Stimulated activated CD8-positive, alpha-beta memory T cell treated with anti-CD3 and anti-CD28 coated beads, Interleukin-7, amount 100 ng/mL, for 48 hours (primary cell): Measurements from ENCODE around the gene CYP1B1.
"Not testable (repeated sequence)": the region's sequence is repeated elsewhere in the genome, so short reads cannot be mapped to it uniquely, and the experiment has no call there.

Source experiments
- DNase-seq, 2 donors: peaks; one replicate each; pipeline ENCODE4 v3.0.0-alpha.2; 2020; ENCODE audit warnings: low read depth in 1 of 2; ENCODE audit errors: extremely low read depth in 1 of 2

The CYP1B1 gene

DNA sequence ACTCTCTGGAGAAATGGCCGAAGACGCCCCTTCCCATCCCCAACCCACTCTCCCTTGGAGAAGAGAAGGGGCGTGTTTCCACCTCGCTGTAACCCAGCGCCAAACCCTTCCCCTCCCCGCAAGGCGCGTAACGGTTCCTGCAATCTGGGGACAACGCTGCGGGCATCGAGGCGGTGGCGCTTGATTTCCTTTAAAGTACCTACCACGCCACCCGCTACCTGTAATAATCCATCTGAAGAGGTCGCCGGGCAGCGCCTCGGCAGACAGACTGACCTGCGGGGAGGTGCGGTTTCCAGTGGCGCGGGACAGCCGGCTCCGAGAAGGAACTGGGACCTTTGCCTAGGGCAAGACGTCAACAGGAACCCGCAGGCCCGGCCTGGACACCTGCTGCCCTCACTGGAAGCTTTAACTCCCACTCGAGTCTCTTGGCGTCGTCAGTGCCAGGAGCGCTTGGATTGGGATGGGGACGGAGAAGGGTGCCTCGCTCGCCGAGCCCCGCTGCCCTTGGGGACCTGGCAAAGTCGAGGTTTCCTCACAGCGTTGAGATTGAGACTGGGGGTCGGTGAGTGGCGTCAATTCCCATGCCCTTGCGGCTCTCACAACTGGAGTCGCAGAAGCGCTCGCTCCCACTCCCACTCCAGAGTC is at the start of gene CYP1B1:
Gene CYP1B1 (minus strand): TSS at position 645 of the 645 bp plus-strand sequence. CDS start 763 bp downstream, outside the sequence.
- DNase-seq, result no peak

DNA sequence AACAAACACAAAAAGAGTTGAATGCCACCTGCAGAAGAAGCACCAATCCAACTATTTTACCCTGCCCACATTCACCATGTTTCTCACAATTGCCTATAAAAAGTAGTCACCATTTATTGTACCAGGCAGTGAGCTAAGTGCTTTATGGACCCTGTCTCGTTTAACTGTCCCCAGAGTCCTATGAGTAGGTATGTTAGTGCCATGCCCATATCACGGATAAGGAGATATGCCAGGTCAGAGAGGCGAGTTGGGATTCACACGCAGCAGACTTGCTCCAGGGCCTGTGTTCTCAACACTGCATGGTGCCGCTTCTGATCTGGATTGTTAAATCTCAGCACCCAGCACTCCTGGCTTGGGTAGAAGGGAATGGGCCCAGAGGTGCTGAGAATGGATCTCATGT is 49.1 kb upstream of the CYP1B1 start:
- no peak for DNase-seq

- DNase-seq, result no peak
These were observed 48.0 kb upstream of the CYP1B1 start for GRCh38 chr2:38123911-38124310.

- DNase-seq, result no peak
These were observed 46.4 kb upstream of the CYP1B1 start for GRCh38 chr2:38122344-38122743.

GRCh38 chr2:38121481-38121880 is 45.5 kb upstream of the CYP1B1 start:
- DNase-seq, result no peak

DNA sequence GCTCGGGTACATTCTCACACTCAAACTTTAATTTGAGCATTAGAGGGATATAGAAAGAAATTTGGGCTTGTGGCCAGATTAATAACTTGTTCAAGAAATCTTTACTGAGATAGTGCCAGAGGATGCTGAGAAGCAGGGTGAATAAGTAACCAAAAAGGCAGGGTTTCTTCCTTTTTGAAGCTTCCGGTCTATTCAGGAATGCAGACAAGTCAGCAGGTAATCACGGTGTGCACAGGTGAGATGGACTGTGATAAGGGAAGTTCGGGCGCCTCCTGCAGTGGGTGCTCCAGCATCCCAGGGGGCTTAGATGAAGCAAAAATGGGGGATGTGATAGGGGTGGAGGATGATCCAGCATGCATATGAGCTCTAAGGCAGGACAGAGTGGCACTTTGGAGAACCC is 44.9 kb upstream of the CYP1B1 start:
- no peak for DNase-seq

GRCh38 chr2:38120264-38120592 is 44.3 kb upstream of the CYP1B1 start:
- DNase-seq, result no peak

GRCh38 chr2:38116762-38117161 is 40.8 kb upstream of the CYP1B1 start:
- DNase-seq, result no peak

- DNase-seq, result peak; percentile 36 to 68
These were observed 39.5 kb upstream of the CYP1B1 start for GRCh38 chr2:38115216-38116032.

DNA sequence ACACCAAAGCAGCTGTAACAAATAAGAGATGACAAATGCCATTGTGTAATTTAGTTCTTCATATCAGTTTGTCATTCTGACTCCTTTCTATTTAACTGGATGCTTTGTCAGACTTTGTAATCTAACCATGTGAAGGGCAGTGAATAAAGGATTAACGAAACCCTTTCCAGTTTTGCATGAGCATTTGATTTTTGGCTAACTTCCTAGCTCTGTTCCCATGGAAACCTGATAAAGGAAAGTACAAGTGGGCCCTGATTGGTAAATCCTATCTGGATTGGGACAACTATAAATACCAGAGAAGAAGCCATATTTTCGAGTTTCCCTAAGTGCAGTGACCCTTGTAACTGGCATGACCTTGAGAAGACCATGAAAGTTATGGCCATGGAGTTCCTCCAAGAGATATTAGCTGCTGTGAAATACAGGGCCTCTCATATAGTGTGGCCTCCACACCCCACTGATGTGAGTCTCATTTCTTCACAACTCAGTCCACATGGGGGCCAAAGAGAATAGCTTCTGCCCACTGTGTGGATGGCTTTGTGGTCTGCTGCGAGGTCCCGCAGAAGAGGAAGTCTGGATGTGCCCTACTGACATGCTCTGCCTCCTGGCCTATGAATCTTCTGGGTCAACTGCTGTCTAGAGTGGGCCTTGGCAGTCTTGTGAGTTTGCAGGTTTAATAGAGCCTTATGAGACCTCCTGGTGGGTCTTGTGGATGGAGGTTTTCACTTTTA is 38.2 kb upstream of the CYP1B1 start:
- no peak for DNase-seq

DNA sequence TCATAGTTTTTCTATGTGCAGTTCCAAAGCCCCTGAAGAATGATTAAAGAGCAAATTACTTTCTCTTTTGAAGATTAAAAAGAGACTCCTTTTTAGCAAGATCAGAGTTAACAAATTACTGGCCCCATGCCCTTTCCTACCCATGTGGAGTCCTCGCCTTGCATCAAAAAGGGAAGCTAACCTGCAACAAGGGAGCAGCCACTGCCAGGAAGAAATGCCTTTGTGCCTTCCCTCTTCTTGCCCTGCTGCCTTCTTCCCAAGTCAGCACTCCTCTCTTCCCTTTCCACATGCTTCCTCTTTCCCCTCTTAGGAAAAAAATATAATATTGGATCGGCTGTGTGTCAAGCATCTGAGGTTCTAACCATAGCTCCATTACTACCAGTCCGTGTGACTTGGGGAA is 37.1 kb upstream of the CYP1B1 start:
- DNase-seq, result no peak

DNA sequence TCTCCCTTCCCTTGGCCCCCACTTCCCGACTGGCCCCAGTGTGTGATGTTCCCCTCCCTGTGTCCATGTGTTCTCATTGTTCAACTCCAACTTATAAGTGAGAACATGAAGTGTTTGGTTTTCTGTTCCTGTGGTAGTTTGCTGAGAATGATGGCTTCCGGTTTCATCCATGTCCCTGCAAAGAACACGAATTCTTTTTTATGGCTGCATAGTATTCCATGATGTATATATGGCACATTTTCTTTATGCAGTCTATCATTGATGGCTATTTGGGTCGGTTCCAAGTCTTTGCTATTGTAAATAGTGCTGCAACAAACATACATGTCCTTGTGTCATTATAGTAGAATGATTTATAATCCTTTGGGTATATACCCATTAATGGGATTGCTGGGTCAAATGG is 35.4 kb upstream of the CYP1B1 start:
- not testable (repeated sequence) for DNase-seq

GRCh38 chr2:38109732-38110181 is 33.8 kb upstream of the CYP1B1 start:
- DNase-seq, result no peak

GRCh38 chr2:38108907-38109731 is 33.2 kb upstream of the CYP1B1 start:
- DNase-seq, result no peak

DNA sequence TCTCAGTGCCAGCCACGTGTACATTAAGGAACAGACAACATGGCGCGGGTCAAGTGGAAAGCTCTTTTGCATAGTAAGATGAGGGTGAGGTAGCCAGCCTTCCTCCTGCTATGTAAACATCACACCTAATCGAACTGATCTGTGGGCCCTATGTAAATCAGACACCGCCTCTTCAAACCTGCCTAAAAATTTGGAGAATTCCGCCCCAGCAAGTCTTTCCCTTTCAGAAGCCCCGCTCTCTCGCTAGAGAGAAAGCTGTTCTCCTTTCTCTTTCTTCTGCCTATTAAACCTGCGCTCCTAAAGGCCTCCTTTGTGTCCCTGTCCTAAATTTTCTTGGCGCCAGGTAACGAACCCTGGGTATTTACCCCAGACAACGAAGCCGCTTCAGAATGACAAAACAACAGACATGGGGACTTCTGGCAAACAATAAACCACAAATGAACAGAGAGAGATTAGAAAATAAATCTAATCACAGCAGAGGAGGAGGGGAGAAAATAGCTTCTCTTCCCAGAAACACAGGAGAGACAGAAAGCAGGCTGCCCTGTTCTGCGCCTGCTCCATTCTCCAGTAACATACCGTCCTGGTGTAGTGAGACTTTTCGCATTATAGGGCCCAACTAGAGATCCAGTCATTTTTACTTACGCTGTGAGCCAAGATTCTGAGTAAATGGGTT is 31.9 kb upstream of the CYP1B1 start:
- DNase-seq, result no peak

DNA sequence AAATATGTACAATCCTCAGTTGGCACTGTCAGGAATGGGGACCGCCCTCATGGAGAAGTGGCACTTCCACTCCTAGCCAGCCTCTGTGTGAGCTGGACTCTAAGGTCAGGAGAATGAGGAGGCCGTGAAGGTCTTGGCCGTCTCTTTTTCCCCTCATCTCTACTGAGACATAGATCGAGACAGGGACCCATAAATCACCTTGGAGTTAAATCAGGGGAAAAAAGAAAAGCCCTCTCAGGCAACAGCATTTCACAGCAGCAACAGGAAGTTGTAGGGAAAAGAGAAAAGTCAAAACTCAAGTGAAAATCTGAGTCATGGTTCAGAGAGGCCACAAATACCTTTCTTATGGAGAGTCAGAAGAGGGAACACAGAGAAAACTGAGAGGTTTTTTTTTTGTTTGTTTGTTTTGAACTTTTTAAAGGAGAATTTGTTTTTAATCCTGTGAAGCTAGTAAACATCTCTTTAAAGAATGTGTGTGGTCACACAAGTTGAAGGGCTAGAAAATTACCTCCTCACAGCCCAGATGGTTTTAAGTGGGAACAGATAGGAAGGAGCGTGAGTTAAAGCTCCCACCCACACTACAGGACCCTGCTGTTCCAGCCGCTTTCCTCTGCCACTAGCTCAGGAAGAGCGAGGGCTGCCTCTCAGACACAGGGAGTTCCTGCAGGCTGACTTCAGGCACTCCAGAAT is 30.6 kb upstream of the CYP1B1 start:
- DNase-seq, result no peak

GRCh38 chr2:38105922-38106321 is 30.0 kb upstream of the CYP1B1 start:
- no peak for DNase-seq

GRCh38 chr2:38104598-38104997 is 28.6 kb upstream of the CYP1B1 start:
- DNase-seq, result no peak

DNA sequence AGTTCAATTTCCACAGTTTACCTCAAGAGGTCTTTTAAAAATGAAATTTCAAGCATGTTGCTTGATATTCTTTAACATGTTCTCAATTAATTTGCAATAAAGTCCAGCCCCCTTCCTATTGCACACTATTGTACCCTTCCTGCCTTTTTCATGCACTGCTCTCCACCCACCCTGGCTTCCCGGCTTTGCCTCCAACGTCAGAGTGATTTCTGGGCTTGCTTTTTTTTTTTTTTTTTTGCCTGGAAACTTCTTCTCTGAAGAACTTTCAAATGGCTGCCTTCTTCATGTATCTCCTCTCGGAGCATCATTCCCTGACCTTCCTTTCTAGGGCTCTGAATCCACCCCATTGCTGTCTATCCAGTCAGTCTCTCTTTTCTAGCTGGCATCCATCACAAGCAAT is 24.4 kb upstream of the CYP1B1 start:
- DNase-seq, result no peak
